Astrocyte (in vitro differentiated cells and primary cell): ENCODE results near the gene HOXD4.

Source experiments
- CTCF ChIP-seq: IDR thresholded peaks from 2 replicates; pipeline ENCODE4 v1.5.1; 2011; ENCODE audit warnings: low read depth, mild to moderate bottlenecking, inconsistent platforms, low read length, moderate library complexity; ENCODE audit not compliant: insufficient read depth
- EZH2 ChIP-seq: IDR thresholded peaks from 2 replicates; pipeline ENCODE4 v1.6.1; 2012; ENCODE audit warnings: mild to moderate bottlenecking, low read length, inconsistent platforms; ENCODE audit not compliant: insufficient read depth

- TF ChIP-seq CTCF (no peak), EZH2 (peak; percentile 84)
Measured at GRCh38 chr2:176106581-176107539, 44.5 kb upstream of the HOXD4 start, which contains the start of gene HOXD11.
